ELR (cell line): ENCODE results near the gene FADS3.
A peak's percentile ranks its signal among the peaks of the same experiment; 100 is the strongest.
"Not testable (repeated sequence)": the region's sequence is repeated elsewhere in the genome, so short reads cannot be mapped to it uniquely, and the experiment has no call there.

Experiments used
- DNase-seq: peaks from one replicate; pipeline ENCODE4 v3.0.0-alpha.2; 2015; ENCODE audit warnings: low read depth

Gene FADS3

DNA sequence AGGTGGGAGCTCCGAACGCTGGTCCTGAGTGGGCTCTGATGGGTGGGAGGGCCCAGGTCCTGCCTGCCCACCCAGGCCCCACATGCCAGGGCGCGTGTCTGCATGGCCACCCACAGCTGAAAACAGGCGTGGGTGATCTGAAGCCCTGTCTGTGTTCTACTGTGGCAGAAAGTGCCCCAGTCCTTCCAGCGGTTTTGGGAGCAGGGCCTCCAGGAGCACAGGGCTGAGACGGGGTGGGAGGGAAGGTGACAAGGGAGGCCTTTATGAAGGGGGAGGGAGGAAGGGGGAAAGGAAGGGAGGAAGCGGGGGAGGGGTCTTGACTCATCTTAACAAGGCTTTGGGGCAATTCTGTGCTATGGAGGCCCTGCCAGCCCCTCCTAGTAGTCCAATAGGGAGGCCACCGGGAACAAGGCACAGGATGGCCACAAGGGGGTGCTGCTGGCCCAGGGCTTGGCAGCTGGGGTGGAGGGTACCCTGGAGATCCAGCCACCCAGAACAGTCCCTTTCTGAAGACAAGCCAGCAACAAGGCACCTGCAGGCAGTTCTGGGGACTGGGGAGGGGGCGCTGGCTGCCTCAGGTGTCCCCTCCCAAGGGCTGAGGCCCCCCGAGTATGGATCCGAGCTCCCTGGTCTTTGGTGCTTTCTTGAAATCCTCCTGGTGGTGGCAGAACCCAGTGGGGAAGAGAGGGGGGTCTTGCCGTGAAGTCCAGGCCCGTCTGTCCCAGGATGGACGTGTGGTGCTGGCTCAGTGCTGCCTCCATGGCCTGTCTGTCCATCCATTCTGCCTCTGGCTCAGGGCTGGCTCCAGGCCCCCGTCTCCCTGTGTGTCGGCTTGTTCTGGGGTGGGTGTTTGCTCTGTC lies 6.3 kb upstream of the FADS3 start:
- DNase-seq = peak; percentile 70

DNA sequence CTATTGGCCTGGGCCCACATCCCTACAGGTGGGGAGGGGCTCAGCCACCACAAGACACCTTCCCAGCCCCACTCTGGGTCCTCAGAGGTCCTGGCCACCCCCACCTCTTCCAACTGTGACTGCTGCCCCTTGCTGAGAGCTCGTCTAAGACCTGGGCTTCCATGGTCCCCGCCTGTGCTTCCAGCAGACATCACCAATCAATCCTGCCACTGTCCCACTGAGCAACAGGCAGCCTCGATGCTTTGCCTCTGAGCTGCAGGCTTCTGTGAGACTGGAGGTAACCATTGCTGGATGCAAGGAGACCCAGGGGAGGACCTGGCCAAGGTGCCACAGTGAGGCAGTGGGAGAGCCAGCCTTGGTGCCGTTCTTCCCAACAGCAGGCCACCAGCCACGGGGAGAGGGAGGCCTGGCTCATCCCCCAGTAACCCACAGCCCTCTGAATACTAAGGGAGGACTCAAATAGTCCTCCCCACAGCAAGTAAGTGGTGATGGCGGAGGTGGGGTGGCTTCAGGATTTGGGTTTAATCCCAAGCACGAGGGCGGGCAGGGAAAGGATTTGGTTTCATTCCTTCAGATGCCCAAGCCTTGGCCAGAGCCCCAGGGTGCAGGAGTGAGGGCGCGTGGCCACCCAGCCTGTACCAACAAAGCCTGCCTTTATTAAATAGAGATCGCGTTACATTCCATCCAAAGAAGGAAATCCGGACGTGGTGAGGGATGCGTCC lies 5.5 kb upstream of the FADS3 start:
- DNase-seq = no peak

DNA sequence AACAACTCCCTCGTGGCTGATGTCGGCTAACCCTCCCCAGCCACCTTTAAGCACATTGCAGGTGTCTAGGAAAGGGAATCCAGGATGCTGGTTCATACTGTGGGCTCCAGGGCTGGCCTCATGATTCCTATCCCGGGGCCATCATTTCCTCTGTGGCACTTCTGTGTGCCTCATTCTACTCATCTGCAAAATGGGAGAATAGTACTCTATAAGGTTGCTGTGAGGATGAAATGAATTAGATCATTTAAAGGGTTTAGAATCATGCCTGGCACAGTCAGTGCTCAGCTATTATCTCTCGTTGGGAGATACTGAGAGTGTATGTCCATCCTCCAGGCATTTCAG lies 4.3 kb upstream of the FADS3 start:
- no peak for DNase-seq

DNA sequence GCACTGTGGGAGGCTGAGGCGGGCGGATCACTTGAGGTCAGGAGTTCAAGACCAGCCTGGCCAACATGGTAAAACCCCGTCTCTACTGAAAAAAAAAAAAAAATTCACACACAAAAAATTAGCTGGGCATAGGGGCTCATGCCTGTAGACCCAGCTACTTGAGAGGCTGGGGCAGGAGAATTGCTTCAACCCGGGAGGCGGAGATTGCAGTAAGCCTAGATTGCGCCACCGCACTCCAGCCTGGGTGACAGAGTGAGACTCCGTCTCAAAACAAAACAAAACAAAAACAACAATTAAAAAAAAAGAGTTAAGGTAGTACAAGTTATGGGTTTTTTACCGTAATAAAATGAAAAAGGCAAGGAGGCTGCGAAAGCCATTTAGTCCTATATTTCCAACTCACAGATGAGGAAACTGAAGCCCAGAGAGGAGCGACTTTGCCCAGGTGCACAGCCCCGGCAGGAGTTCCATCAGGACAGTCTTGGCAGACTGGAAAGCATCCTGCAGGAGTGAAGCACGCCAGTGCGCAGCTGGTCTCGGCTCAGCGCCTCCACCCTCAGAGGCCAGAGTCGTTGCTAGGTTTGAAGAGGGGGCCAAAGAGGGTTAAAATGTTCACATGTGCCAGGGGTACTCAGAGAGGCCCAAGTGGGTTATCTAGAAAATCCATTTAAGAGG lies 3.8 kb upstream of the FADS3 start:
- no peak for DNase-seq

DNA sequence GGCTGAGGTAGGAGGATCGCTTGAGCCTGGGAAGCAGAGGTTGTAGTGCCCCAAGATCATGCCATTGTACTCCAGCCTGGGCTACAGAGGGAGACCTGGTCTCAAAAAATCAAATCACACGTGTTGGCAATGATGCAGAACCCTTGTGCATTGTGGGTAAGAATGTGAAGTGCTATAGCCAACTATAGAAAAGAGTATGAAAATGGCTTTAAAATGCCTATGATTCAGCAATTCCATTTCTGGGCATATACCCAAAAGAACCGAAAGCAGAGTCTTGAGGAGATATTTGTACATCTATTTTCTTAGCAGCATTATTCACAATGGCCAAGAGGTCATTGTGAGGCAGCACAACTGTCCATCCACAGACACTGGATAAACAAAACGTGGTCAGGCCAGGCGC lies 2.6 kb upstream of the FADS3 start:
- peak; percentile 74 for DNase-seq

DNA sequence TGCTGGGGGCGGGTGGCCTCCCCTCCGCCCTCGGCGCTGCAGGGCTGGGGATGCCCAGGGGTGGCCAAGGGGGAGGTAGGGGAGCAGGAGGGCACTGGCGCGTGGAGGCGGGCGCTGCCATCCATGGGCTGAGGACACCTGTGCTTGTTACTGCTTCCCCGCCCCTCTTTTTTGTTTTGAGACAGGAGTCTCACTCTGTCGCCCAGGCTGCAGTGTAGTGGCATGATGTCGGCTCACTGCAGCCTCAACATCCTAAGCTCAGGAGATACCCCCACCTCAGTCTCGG lies 683 bp upstream of the FADS3 start:
- no peak for DNase-seq

DNA sequence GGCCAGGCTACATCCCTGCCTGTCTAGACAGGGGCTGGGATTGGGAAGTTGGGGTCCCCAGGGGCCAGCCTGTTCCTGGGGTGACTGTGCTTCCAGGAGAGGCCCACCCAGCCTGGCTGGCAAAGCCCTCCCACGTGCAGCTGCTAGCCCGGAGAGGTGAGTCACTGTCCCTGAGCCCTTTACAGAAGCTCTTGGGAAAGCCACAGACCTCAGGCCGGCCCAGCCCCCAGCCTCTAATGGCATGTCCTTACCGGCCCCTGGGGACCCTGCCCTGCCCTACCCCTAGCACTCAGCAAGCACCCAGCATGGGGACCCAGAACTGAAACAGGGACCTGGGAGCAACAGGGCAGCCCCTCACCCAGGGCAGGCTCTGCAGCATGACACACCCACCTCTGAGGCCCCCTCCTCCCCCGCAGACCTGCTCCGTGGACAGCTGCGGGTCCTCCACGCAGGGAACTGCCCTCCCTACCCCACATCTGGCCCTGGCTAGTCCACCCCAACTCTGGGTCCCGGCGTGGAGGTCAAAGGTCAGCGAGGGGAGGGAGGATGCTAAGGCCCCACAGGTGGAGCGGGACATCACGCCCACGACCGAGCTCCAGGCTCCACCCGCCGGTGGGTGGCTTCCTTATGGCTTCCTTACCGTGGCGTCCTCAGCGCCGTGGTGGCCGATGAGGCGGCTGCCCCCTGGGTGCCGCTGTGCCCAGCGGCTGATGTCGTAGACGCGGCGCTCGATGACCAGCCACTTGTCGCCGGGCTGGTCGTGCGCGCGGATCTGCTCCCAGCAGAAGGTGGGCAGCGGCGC lies 615 bp downstream of the FADS3 start:
- DNase-seq = peak; percentile 86

DNA sequence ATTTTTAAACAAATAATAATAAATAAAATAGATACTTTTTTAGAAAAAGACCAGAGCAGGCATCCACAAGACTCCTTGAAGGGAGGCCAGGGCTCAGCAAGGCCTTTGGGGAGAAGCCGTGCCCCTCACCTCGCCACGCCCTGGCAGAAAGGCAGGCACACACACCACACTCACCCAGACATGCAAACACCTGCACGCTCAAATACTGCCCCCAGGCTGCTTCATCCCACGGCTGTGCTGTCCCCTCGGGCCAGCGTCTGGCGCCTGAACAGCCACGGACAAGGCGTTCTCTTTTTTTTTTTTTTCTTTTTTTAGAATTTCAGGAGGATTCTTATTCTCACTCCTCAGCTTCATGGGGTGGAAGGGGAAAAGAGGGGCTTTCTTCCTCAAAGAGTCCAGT lies 1.5 kb downstream of the FADS3 start:
- DNase-seq = no peak

DNA sequence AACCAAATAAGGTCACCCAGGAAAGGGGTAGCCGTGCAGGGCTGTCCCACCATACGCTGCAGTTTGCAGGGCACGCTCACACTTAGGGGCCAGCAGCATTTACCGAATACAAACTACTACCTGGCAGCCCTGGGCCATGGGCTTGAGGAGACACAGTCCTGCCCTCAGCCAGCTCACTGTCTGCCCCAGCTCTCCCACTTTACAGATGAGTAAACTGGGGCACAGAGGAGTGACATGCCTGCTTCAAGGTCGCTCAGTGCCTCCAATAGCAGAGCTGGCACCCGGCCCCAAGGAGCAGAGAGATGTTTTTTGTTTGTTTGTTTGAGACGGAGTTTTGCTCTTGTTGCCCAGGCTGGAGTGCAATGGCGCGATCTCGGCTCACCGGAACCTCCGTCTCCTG lies 2.8 kb downstream of the FADS3 start:
- DNase-seq = no peak

DNA sequence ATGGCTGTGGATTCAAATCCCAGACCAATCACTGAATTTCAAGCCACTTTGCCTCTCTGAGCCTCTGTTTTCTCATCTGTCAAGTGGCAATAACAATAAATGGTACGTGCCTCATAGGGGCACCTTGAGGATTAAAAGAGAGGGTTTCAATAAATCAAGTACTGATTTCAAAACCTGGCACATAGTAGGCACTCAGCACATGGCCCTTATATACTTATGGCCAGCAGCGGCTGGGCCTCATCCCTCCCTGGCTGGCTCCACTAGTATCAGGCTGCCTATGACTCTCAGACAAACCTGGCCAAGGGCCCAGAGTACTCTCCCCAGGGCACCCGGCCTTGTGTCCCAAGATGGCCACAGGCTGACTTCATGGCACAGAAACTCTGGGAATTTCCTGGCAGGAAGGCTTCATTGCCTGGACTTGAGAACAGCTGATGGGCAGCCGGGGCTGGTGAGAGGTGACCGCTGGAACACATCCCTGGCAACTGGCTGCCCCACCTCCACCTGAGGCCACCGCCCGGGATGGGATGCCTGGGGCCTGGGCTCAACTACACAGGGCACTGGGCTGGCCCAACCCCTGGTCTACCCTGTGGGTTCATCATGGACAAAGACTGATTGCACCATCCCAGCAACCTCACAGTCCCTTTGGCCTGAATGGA lies 3.4 kb downstream of the FADS3 start:
- peak; percentile 91 for DNase-seq

DNA sequence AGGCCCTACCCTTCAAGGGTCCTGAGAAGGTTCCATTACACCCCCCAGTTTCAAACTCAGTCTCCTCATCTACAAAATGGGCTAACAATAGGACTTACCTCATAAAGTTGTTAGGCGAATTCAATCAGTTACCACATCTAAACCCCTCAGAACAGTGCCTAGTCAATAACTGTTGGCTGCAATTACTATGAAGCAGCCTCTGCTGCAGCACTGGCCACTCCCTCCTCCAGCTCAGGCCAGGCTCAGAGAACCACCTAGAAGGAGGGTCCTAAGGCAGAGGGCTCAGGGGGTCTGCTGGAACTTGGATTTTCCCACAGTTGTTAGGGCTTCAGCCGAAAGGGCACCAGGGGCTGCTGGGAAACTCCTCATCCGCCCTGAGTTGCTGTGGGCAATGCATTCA lies 4.7 kb downstream of the FADS3 start:
- DNase-seq = no peak

DNA sequence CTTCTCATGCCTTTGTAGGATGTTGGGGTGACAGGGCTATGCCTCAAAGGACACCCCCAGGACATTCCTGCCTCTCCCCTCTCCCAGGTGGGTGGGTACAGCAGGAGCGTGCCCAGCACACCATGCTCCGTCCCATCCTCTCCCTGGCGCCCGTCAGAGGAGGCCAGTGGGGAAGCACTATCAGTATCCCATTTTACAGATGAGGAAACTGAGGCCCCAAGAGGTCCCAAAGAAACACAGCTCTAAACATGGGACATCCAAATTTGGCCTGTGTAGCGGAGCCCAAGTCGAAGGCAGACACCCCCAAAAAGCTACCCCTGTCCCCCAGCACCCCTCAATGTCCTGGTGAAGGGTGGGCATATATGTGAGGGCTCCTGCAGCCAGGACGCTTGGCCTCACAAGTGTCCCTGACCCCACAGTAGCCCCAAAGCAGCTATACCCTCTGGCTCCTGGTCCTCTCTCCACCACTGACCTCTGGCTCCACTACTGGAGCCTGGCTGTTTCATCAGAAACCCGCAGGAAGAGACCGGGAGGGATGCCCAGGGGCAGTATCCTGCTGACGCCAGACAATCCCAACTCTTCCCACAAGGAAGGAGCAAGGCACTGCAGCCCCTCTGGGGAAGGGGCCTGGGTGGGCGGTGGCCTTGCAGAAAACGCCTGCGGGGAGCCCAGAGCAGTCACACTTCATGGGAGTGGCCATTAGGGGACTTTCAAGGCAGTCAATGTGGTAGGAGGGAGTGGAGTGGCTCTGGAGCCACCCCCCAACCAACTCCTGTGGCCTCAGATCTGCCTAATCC lies 5.4 kb downstream of the FADS3 start:
- no peak for DNase-seq

DNA sequence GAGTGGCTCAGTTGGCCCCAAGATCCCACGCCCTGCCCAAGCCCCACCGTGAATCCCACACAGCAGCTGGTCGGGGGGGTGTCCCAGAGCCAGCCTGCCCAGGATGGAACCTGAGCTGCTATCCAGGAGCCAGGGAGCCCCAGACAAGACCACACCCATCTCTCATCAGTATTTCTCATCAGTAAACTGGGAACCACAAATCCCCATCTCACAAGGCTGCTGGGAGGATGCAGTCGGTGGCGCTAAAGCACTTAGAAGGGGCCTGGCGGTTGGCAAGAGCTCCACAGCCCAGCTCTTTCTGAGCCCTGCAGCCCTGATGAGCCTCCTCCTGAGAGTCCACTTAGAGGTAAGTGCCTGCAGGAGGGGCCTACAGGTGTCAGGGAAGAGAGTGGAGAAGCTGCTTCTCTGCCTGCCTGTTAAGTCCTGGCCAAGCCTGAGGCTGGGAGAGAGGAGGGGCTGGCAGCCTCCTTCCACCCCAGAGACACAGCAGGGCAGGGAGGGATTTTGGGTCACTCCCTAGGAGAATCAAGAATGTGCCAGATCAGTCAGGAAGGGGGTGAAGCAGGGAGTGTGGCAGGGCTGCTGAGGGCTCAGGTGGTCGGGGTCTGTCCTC lies 6.1 kb downstream of the FADS3 start:
- DNase-seq = no peak

DNA sequence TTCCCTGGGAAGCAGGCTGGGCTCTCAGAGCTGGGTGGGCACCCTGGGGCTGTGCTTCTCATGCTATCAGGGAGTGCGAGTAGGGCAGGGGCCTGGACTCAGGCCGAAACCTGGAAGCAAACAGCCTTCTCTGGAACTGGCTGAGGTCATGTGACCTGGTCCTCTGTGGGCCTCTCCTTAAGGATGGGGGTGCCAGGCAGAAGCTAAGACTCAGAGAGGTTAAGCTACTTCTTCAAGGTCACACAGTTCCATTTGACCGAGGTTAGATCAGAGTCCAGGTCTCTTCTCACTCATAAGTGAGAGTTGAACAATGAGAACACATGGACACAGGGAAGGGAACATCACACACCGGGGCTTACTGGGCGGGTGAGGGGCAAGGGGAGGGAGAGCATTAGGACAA lies 7.4 kb downstream of the FADS3 start:
- DNase-seq = no peak

DNA sequence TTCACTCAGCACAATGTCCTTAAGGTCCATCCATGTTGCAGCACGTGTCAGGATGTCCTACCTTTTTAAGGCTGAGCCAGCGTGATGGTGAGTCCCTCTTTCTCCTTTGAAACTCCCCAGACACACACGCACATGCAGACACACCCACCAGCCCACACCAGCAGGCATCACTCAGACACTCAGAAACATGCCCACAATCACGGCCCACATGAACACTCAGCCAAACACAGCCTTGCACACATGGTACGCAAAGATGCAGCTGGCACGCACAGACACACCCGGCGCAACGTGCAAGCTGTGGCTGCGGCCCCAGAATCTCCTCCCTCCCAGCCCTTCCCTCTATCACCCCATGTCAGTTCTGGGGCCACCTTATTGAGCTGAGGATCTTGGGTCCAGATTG lies 8.0 kb downstream of the FADS3 start:
- DNase-seq = no peak

DNA sequence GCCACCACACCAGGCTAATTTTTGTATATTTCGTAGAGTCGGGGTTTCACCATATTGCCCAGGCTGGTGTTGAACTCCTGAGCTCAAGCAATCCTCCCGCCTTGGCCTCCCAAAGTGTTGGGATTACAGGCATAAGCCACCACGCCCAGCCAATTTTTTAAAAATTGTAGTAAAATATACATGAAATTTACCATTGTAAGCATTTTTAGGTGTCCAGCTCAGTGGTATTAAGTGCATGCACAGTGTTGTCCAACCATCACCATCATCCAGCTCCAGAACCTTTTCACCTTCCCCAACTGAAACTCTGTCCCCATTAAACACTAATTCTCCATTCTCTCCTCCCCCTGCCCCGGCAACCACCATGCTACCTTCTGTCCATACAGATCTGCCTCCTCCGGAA lies 8.5 kb downstream of the FADS3 start:
- no peak for DNase-seq

DNA sequence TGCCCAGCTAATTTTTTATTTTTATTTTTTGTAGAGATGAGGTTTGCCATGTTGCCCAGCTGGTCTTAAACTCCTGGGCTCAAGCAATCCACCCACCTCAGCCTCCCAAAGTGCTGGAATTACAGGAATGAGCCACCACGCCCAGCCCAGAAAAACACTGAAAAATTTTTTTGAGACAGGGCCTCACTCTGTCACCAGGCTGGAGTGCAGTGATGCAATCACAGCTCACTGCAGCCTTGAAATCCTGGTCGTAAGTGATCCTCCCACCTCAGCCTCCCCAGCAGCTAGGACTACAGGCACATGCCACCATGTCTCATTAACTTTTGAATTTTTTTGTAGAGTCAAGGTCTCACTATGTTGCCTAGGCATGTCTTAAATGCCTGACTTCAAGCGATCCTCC lies 9.1 kb downstream of the FADS3 start:
- DNase-seq = not testable (repeated sequence)

DNA sequence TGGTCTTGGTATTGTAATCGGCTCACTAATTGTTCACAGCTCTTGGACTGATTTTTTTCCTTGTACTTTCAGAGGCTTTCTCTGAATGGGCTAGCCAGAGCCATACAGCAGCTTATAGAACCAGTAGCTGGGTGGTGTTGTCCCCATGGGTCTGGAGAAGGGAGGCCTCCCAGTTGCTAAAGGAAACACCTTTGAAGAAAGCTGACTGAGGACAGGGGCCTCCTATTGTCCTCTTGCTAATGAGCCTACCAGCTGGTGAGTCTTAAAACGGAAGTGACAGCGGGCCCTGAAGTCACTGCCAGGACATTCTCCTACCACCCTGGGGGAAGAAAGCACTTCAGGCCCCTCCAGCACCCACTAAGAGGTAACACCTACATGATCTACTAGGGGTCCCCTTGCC lies 9.9 kb downstream of the FADS3 start:
- DNase-seq = no peak

DNA sequence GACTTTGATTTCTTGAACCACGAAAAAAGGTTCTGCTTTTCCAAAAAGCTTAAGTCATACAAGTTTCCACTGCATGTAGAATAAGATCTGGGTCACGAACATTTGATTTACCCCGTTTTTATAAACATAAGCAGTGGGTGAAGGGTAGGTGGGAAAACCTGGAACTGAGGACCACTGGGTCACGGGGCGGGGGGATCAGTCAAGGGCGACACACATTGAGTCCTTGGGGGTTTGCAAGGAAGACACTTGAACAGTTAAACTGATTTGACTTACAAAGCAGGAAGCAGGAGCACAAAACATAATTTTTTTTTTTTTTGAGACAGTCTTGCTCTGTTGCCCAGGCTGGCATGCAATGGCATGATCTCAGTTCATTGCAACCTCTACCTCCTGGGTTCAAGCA lies 10.9 kb downstream of the FADS3 start:
- no peak for DNase-seq

DNA sequence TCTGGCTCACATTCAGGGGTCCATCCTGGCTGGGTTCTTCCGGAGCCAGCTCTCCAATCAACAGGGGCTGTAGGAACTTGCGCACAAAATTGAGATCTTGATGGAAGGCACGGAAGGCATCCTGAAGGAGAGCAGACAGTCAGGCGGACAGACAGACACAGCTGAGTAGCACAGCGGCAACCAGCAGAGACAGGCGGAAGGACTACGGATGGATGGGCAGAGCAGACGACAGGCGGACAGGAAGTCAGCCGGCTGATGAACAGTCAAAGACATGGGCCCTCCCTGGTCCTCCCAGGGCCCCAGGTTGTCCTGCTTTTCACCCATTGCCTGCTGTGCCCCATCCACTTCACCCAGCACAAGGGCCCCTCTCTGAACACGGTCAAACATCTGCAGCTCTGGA lies 11.3 kb downstream of the FADS3 start:
- no peak for DNase-seq

DNA sequence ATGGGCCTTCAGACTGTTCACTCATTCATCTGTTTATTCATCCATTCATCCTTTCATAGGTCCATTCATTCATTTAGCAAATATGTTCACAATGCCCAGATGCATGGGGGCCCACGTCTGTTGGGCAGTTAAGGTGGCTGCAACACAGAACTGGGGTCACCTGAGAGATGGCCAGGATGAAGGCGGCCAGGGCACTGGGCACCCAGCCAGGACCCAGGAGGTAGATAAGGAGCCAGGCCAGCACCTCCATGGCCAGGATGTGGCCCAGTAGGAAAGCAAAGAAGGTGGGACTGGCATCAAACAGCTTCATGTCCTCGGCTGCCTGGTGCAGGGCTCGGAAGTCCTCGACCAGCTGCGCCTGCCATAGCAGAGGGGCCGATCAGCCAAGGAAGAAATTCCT lies 12.2 kb downstream of the FADS3 start:
- DNase-seq = no peak
